ENCODE data around the gene MTUS2.
A peak's percentile ranks its signal among the peaks of the same experiment; 100 is the strongest.

The MTUS2 gene

GRCh38 chr13:29137016-29137415 lies 316.9 kb downstream of the MTUS2 start:
- TF ChIP-seq CTCF (conservative IDR thresholded peaks at IDR 0.05; ENCODE audit: low read depth, low read length), result no peak
- DNase-seq (ENCODE audit: low read depth), result no peak
- no peak overlapping the region for H3K4me3 ChIP-seq (ENCODE audit: low read depth, low read length)

GRCh38 chr13:29137995-29138394 lies 317.9 kb downstream of the MTUS2 start:
- TF ChIP-seq CTCF (conservative IDR thresholded peaks at IDR 0.05; ENCODE audit: low read depth, low read length), result no peak
- H3K4me3 ChIP-seq (ENCODE audit: low read depth, low read length), result no peak overlapping the region
- no peak for DNase-seq (ENCODE audit: low read depth)

- DNase-seq (ENCODE audit: low read depth), result peak; percentile 80
- H3K4me3 ChIP-seq (ENCODE audit: low read depth, low read length), result no peak overlapping the region
- no peak for TF ChIP-seq CTCF (conservative IDR thresholded peaks at IDR 0.05; ENCODE audit: low read depth, low read length)
These were observed 320.1 kb downstream of the MTUS2 start for GRCh38 chr13:29140277-29140676.

GRCh38 chr13:29143847-29144246 lies 323.7 kb downstream of the MTUS2 start:
- H3K4me3 ChIP-seq (ENCODE audit: low read depth, low read length), result no peak overlapping the region
- no peak for DNase-seq (ENCODE audit: low read depth)
- no peak for TF ChIP-seq CTCF (conservative IDR thresholded peaks at IDR 0.05; ENCODE audit: low read depth, low read length)

GRCh38 chr13:29154390-29154789 lies 334.3 kb downstream of the MTUS2 start:
- DNase-seq (ENCODE audit: low read depth), result no peak
- no peak overlapping the region for H3K4me3 ChIP-seq (ENCODE audit: low read depth, low read length)
- TF ChIP-seq CTCF (conservative IDR thresholded peaks at IDR 0.05; ENCODE audit: low read depth, low read length), result no peak

- TF ChIP-seq CTCF (conservative IDR thresholded peaks at IDR 0.05; ENCODE audit: low read depth, low read length), result no peak
- no peak for DNase-seq (ENCODE audit: low read depth)
- no peak overlapping the region for H3K4me3 ChIP-seq (ENCODE audit: low read depth, low read length)
These were observed 336.0 kb downstream of the MTUS2 start for GRCh38 chr13:29156136-29156535.

GRCh38 chr13:29159871-29160270 lies 339.7 kb downstream of the MTUS2 start:
- H3K4me3 ChIP-seq (ENCODE audit: low read depth, low read length), result no peak overlapping the region
- TF ChIP-seq CTCF (conservative IDR thresholded peaks at IDR 0.05; ENCODE audit: low read depth, low read length), result no peak
- DNase-seq (ENCODE audit: low read depth), result no peak
